ENCODE data around the gene ADD1.

ADD1 gene

GRCh38 chr4:2905544-2905943, 61.9 kb downstream of the ADD1 start:
- in situ Hi-C loops (cut with HindIII; ENCODE audit: low sequenced_read_pairs), result no loop called here
- no peak for DNase-seq (ENCODE audit: low read depth, low spot score)
- TF ChIP-seq CTCF (IDR thresholded peaks at IDR 0.05; ENCODE audit: low read depth, low read length), result no peak
- no peak overlapping the region for H3K4me3 ChIP-seq (ENCODE audit: low read depth, low read length)

DNA sequence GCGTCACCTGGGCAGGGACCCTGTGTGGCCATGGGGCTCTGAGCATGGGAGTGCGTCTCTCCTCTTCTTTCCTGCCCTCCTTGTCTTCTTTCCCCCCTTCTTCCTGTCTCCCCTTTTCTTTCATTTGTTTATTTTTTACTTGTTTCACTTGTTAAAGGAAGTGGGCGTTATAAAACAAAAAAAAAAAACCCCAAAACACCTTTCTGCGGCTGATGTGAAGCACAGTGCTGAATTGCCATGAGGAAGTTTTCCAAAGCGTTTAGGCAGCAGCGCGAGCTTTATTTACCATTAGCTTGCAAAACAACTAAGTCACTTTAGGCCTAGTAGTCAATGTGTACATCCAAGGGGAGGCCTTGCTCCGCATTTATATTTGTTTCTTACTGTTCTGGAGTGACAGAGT, 62.6 kb downstream of the ADD1 start:
- no peak overlapping the region for H3K4me3 ChIP-seq (ENCODE audit: low read depth, low read length)
- TF ChIP-seq CTCF (IDR thresholded peaks at IDR 0.05; ENCODE audit: low read depth, low read length), result no peak
- in situ Hi-C loops (cut with HindIII; ENCODE audit: low sequenced_read_pairs), result no loop called here
- DNase-seq (ENCODE audit: low read depth, low spot score), result no peak

- in situ Hi-C loops (cut with HindIII; ENCODE audit: low sequenced_read_pairs), result no loop called here
- DNase-seq (ENCODE audit: low read depth, low spot score), result no peak
- no peak for TF ChIP-seq CTCF (IDR thresholded peaks at IDR 0.05; ENCODE audit: low read depth, low read length)
- no peak overlapping the region for H3K4me3 ChIP-seq (ENCODE audit: low read depth, low read length)
Observed at GRCh38 chr4:2907226-2907625, 63.6 kb downstream of the ADD1 start.

GRCh38 chr4:2907706-2908293, 64.2 kb downstream of the ADD1 start:
- DNase-seq (ENCODE audit: low read depth, low spot score), result no peak
- in situ Hi-C loops (cut with HindIII; ENCODE audit: low sequenced_read_pairs), result no loop called here
- TF ChIP-seq CTCF (IDR thresholded peaks at IDR 0.05; ENCODE audit: low read depth, low read length), result no peak
- H3K4me3 ChIP-seq (ENCODE audit: low read depth, low read length), result no peak overlapping the region

DNA sequence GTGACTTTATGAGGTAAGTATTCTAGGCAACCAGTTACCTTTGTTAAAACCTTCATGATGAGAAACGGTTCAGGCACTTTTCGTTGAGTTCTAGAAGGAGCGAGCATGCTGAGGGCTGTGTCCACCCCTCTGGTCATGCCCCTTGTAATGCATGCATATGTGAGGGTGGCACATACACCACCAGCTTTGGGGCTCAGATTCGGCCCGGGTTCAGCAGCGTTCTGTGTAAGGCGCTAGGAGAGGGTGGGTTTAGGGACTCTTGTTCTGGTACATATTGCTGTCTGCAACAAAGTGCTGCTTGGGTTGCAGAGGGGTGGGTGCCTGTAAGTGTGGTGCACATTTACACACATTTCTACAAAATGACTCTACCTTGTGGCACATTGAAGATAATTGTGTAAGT, 65.0 kb downstream of the ADD1 start:
- no peak for DNase-seq (ENCODE audit: low read depth, low spot score)
- no peak for TF ChIP-seq CTCF (IDR thresholded peaks at IDR 0.05; ENCODE audit: low read depth, low read length)
- H3K4me3 ChIP-seq (ENCODE audit: low read depth, low read length), result no peak overlapping the region
- in situ Hi-C loops (cut with HindIII; ENCODE audit: low sequenced_read_pairs), result no loop called here

GRCh38 chr4:2909583-2909982, 65.9 kb downstream of the ADD1 start:
- in situ Hi-C loops (cut with HindIII; ENCODE audit: low sequenced_read_pairs), result no loop called here
- no peak for TF ChIP-seq CTCF (IDR thresholded peaks at IDR 0.05; ENCODE audit: low read depth, low read length)
- no peak for DNase-seq (ENCODE audit: low read depth, low spot score)
- H3K4me3 ChIP-seq (ENCODE audit: low read depth, low read length), result no peak overlapping the region

GRCh38 chr4:2910409-2910808, 66.8 kb downstream of the ADD1 start:
- TF ChIP-seq CTCF (IDR thresholded peaks at IDR 0.05; ENCODE audit: low read depth, low read length), result no peak
- DNase-seq (ENCODE audit: low read depth, low spot score), result no peak
- no peak overlapping the region for H3K4me3 ChIP-seq (ENCODE audit: low read depth, low read length)
- in situ Hi-C loops (cut with HindIII; ENCODE audit: low sequenced_read_pairs), result no loop called here

Measured in astrocyte of the spinal cord (primary cell).